HG03135 (cell line): ENCODE measurements around the gene LTK.
"Not testable (repeated sequence)": the region's sequence is repeated elsewhere in the genome, so short reads cannot be mapped to it uniquely, and the experiment has no call there.

Source experiments
- ATAC-seq: cut with Tn5 transposase; IDR thresholded peaks from one replicate; pipeline ENCODE4 v1.9.1; 2021; ENCODE audit warnings: mild to moderate bottlenecking, moderate library complexity; ENCODE audit not compliant: unreplicated experiment

The LTK gene

GRCh38 chr15:41480396-41481140, 33.1 kb downstream of the LTK start:
- no peak for ATAC-seq

- no peak for ATAC-seq
These were observed 37.1 kb downstream of the LTK start for GRCh38 chr15:41476416-41477048.

- no peak for ATAC-seq
These were observed 38.7 kb downstream of the LTK start for GRCh38 chr15:41474941-41475340.

GRCh38 chr15:41474436-41474835, 39.2 kb downstream of the LTK start:
- ATAC-seq: no peak

GRCh38 chr15:41473418-41473817, 40.2 kb downstream of the LTK start:
- ATAC-seq: no peak

GRCh38 chr15:41469644-41470043, 44.0 kb downstream of the LTK start:
- not testable (repeated sequence) for ATAC-seq

GRCh38 chr15:41466711-41467110, 46.9 kb downstream of the LTK start:
- no peak for ATAC-seq

- no peak for ATAC-seq
These were observed 47.7 kb downstream of the LTK start for GRCh38 chr15:41465822-41466421.

- no peak for ATAC-seq
These were observed 48.6 kb downstream of the LTK start for GRCh38 chr15:41464889-41465580.

- ATAC-seq: no peak
These were observed 51.4 kb downstream of the LTK start for GRCh38 chr15:41462084-41462795.
